HG03103 (cell line): ENCODE data around the gene PFKP.

Experiments used
- ATAC-seq: cut with Tn5 transposase; IDR thresholded peaks from one replicate; pipeline ENCODE4 v1.9.1; 2021; ENCODE audit warnings: low read depth; ENCODE audit not compliant: unreplicated experiment

PFKP gene

GRCh38 chr10:3067118-3067858, at the start of gene PFKP:
TSS of gene PFKP (plus strand) at chr10:3067548. CDS start at chr10:3067596, 48 bp downstream.
- peak; percentile 46 for ATAC-seq

GRCh38 chr10:3018247-3018646, 49.1 kb upstream of the PFKP start:
- no peak for ATAC-seq

GRCh38 chr10:3020311-3020710, 47.0 kb upstream of the PFKP start:
- ATAC-seq: no peak

GRCh38 chr10:3020881-3021280, 46.5 kb upstream of the PFKP start:
- no peak for ATAC-seq

- no peak for ATAC-seq
Observed at GRCh38 chr10:3022027-3022426, 45.3 kb upstream of the PFKP start.

GRCh38 chr10:3023892-3024291, 43.5 kb upstream of the PFKP start:
- no peak for ATAC-seq

- no peak for ATAC-seq
Observed at GRCh38 chr10:3025026-3025683, 42.2 kb upstream of the PFKP start.

- ATAC-seq: no peak
Observed at GRCh38 chr10:3027866-3028265, 39.5 kb upstream of the PFKP start.

- ATAC-seq: no peak
Observed at GRCh38 chr10:3028441-3028840, 38.9 kb upstream of the PFKP start.

GRCh38 chr10:3030765-3031164, 36.6 kb upstream of the PFKP start:
- ATAC-seq: no peak

- ATAC-seq: no peak
Observed at GRCh38 chr10:3031490-3031889, 35.9 kb upstream of the PFKP start.

- ATAC-seq: no peak
Observed at GRCh38 chr10:3033925-3034324, 33.4 kb upstream of the PFKP start.

- no peak for ATAC-seq
Observed at GRCh38 chr10:3034616-3035015, 32.7 kb upstream of the PFKP start.

- ATAC-seq: peak; percentile 99
Observed at GRCh38 chr10:3036155-3037021, 31.0 kb upstream of the PFKP start.

- ATAC-seq: no peak
Observed at GRCh38 chr10:3037182-3037581, 30.2 kb upstream of the PFKP start.

GRCh38 chr10:3040069-3040468, 27.3 kb upstream of the PFKP start:
- no peak for ATAC-seq

GRCh38 chr10:3042589-3042988, 24.8 kb upstream of the PFKP start:
- ATAC-seq: no peak

GRCh38 chr10:3043512-3044368, 23.6 kb upstream of the PFKP start:
- peak; percentile 90 for ATAC-seq

GRCh38 chr10:3045471-3046209, 21.7 kb upstream of the PFKP start:
- no peak for ATAC-seq
